Left forelimb (tissue), 1 donor: Measurements from ENCODE around the gene STKLD1.
"Not testable (repeated sequence)": the region's sequence is repeated elsewhere in the genome, so short reads cannot be mapped to it uniquely, and the experiment has no call there.

ENCODE experiments used
- DNase-seq: peaks from one replicate; pipeline ENCODE4 v3.0.0-alpha.2; 2018; ENCODE audit warnings: low spot score

STKLD1 gene

DNA sequence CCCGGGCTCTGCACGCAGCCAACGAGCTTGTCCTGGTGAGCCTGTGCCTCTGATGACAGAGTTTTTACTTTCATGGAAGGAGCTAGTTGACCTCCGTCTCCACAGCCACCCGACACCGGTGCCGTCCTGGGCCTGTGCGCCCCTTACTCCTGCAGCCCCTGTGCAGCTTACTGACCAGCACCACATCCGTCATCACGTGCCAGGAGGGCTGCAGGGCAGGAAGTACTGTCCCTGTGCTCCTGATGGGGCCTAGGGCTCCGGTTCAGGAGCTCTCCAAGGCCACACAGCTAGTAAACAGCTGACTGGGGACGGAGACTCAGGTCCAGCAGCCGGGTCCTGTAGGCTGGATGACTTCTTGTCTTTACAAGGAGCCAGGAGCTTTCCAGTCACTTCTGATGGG is 10.2 kb downstream of the STKLD1 start:
- DNase-seq: no peak

- DNase-seq: no peak
Measured at GRCh38 chr9:133387680-133388079, 11.5 kb downstream of the STKLD1 start.

- no peak for DNase-seq
Measured at GRCh38 chr9:133389025-133389557, 12.9 kb downstream of the STKLD1 start.

DNA sequence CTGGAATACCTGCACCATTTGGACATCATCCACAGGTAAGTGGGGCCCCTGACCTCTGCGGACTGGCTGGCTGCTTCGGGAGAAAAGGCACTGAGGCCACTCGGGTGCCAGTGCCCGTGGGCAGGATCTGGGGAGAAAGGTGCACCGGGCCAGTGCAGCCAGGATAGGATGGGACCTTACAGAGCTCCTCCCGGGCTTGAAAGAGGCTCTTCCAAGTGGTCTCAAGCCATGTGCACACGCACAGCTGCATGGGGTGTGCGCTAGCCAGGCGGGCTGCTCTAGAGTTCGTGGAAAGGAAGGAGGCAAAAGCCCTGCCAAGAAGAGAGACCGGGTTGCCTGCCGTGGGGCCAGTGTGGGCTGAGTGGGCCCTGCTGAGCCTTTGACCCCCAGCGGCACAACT is 13.4 kb downstream of the STKLD1 start:
- no peak for DNase-seq

- DNase-seq: no peak
Measured at GRCh38 chr9:133390713-133391112, 14.5 kb downstream of the STKLD1 start.

DNA sequence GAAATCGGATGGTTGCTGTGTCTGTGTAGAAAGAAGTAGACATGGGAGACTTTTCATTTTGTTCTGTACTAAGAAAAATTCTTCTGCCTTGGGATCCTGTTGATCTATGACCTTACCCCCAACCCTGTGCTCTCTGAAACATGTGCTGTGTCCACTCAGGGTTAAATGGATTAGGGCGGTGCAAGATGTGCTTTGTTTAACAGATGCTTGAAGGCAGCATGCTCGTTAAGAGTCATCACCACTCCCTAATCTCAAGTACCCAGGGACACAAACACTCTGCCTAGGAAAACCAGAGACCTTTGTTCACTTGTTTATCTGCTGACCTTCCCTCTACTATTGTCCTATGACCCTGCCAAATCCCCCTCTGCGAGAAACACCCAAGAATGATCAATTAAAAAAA is 15.3 kb downstream of the STKLD1 start:
- not testable (repeated sequence) for DNase-seq

DNA sequence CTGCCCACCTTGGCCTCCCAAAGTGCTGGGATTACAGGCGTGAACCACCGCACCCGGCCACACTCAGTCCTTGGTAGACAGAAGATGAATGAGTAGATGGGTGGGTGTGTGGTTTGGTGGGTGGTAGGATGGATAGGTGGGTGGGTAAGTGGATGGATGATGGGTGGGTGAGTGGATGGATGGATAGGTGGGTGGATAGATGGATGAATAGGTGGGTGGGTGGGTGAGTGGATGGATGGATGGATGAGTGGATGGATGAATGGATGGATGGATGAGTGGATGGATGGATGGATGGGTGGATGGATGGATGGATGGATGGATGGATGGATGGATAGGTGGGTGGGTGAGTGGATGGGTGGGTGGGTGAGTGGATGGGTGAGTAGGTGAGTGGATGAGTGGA is 16.1 kb downstream of the STKLD1 start:
- DNase-seq: not testable (repeated sequence)

- DNase-seq: no peak
Measured at GRCh38 chr9:133393399-133393798, 17.2 kb downstream of the STKLD1 start.

DNA sequence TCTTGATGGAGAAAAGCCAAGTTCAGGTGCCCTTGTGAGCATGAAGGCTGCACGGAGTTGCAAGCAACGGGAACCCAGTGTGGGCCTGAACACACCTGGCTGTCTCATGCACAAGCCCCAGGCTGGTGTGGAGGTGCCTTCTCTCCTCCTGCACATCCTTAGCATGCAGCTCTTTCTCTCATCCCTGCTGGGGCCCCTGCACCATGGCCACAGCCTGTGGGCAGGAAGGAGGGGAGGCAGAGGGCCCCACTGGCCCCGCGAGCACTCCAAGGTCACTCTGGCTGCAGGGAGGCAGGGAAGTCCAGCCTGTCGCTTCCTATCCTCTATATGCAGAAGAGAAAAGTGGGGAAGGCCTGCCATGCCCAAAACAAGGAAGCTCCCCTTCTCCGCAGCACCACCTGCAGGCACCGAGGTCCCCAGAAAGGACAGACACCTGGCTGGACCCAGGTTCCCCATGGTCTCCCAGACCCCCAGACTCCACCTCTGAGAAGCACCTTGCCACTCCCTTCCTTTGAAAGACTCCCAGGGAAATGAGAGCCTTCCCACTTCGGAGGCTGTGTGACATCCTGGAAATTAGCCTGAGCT is 18.6 kb downstream of the STKLD1 start:
- no peak for DNase-seq

- DNase-seq: no peak
Measured at GRCh38 chr9:133396952-133397351, 20.8 kb downstream of the STKLD1 start.

DNA sequence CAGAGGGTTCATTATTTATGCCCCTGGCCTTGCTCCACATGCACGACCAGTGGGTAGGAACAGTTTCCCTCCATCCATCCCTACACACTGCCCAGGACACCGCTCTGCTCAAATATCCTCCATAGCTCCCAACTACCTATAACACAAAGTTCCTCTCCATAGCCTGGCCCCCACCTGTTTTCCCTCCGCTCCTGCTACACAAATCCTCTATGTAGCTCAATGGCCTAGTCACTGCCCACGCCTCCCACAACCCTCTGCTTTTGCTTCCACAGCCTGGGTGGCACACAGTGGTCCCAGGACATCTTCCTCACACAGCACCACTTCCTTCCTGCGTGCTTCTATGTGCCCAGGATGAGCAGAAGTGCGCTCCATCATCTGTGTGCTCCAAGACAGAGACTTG is 21.2 kb downstream of the STKLD1 start:
- no peak for DNase-seq

DNA sequence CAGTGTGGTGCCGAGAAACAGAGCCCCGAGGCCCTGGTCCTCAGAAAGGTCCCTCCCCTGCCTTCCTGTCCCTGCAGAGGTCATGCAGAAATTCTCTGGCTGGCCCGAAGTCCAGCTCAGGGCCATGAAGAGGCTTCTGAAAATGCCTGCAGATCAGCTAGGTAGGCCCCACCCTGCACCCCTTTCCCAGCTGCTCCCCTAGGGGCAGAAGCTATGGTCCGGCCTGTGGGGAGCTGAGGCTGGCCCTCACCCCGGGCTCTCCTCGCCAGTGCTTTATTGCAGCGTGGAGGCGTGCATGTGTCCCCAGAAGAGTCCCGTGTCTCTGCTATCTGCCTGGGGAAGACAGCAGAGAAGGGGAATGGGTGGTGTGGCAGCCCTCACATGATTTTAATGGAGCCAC is 21.7 kb downstream of the STKLD1 start:
- DNase-seq: no peak

GRCh38 chr9:133400292-133400691 is 24.1 kb downstream of the STKLD1 start:
- DNase-seq: no peak

- DNase-seq: no peak
Measured at GRCh38 chr9:133401588-133401987, 25.4 kb downstream of the STKLD1 start.

GRCh38 chr9:133402689-133403088 is 26.5 kb downstream of the STKLD1 start:
- no peak for DNase-seq

- DNase-seq: no peak
Measured at GRCh38 chr9:133403766-133404453, 27.7 kb downstream of the STKLD1 start.

DNA sequence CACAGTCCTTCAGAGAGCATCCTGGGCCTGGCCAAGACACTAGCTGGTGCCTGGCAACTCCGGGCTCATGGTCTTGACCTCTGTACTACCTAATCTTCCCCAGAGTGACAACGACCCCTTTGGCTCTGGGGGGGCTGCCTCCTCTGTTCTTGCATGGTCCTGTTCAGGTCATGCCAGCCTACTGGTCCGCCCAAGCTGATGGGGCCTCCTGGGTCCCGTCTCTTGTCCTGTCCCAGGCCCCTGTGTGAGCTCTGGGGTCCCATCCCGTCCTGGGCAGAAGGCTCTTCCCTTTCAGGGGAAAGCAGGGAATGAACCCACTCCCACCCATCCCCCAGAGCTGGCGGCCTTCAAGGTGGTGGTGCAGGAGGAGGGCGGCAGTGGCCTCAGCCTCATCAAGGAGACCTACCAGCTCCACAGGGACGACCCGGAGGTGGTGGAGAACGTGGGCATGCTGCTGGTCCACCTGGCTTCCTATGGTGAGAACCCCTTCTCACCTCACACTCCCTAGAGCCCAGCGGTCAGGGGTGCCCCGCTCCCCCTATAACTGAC is 28.4 kb downstream of the STKLD1 start:
- DNase-seq: no peak

DNA sequence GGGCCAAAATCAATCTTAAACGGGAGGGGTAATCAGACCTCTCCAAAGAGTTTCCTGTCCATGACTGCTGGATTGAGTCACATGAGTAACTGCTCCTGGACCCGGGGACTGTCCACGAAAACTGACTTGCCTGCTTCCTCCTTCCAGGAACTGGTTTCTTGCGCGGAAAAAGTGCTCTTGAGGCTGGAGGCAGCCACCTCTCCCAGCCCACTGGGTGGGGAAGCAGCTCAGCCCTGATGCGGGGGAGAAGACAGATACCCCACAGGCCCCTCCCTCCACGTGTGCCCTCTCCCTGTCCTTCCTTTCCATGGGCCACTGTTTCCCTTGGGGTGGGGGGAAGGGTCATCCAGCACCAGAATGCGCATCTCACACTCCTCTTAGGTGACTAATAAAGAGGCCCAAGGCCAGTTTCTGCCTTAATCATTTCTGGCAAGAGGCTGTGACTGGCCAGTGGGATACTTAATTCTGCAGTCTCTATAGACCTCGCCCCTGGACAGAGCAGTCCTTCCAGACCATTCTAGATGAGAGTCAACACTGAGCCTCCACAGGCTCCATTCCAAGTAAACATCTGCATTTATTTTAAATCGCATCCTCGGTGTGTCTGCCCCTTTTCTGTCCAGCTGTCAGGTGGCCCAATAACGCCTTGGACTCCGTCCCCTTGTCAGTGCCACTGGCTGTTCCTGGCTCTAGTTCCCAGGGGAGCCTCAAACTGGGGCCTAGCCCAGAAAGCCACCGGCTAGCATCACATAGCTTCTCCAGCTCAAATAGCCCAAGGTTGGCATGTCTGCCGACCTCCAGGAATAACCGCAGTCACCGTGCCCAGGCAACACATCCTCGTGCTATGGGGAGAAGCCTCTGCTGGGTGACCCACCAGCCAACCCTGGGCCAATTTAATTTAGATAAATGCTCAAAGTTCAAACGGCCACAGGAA is 29.6 kb downstream of the STKLD1 start:
- DNase-seq: no peak

GRCh38 chr9:133406480-133407307 is 30.5 kb downstream of the STKLD1 start:
- peak; percentile 82 for DNase-seq

GRCh38 chr9:133408042-133408441 is 31.9 kb downstream of the STKLD1 start:
- no peak for DNase-seq

GRCh38 chr9:133415170-133415569 is 39.0 kb downstream of the STKLD1 start:
- no peak for DNase-seq
